ENCODE data around the gene HES5. TPM values are rescaled to one million over a fixed set of nuclear protein-coding genes. Genes with fewer than 3 reads are reported as not detected.

Gene HES5
- polyA plus RNA-seq, 1 donor from 2014 or later = 0.81 TPM

- no peaks in the 10 kb centered on the region for H3K9me2 ChIP-seq (ENCODE audit: insufficient read depth, low read length)
- no peak overlapping the region for H3K9ac ChIP-seq (ENCODE audit: low read length)
- H2AFZ ChIP-seq (ENCODE audit: low read depth, low read length) = no peak overlapping the region
- H3K27me3 ChIP-seq (ENCODE audit: insufficient read depth, low read depth, low read length) = no peaks in the 10 kb centered on the region
- H3K4me3 ChIP-seq (ENCODE audit: low read length) = no peak overlapping the region
- H3K27ac ChIP-seq (ENCODE audit: low read length) = no peak overlapping the region
- TF ChIP-seq POLR2AphosphoS5 (IDR thresholded peaks at IDR 0.05) (no peak), EP300 (conservative IDR thresholded peaks at IDR 0.05; ENCODE audit: poor library complexity, severe bottlenecking) (no peak), TAF1 (IDR thresholded peaks at IDR 0.05; ENCODE audit: low read depth) (no peak), RAD21 (conservative IDR thresholded peaks at IDR 0.05) (no peak), EZH2 (IDR thresholded peaks at IDR 0.05; ENCODE audit: borderline replicate concordance, insufficient read depth, low read length, poor library complexity, severe bottlenecking) (no peak), MXI1 (conservative IDR thresholded peaks at IDR 0.05; ENCODE audit: poor library complexity, severe bottlenecking) (no peak), SMC3 (conservative IDR thresholded peaks at IDR 0.05; ENCODE audit: poor library complexity) (no peak), REST (IDR thresholded peaks at IDR 0.05; ENCODE audit: borderline replicate concordance) (no peak)
- TF ChIP-seq, protein P1, sequence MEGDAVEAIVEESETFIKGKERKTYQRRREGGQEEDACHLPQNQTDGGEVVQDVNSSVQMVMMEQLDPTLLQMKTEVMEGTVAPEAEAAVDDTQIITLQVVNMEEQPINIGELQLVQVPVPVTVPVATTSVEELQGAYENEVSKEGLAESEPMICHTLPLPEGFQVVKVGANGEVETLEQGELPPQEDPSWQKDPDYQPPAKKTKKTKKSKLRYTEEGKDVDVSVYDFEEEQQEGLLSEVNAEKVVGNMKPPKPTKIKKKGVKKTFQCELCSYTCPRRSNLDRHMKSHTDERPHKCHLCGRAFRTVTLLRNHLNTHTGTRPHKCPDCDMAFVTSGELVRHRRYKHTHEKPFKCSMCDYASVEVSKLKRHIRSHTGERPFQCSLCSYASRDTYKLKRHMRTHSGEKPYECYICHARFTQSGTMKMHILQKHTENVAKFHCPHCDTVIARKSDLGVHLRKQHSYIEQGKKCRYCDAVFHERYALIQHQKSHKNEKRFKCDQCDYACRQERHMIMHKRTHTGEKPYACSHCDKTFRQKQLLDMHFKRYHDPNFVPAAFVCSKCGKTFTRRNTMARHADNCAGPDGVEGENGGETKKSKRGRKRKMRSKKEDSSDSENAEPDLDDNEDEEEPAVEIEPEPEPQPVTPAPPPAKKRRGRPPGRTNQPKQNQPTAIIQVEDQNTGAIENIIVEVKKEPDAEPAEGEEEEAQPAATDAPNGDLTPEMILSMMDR (IDR thresholded peaks at IDR 0.05; ENCODE audit: poor library complexity, severe bottlenecking) = no peak
- H3K36me3 ChIP-seq (ENCODE audit: insufficient read depth, low read length) = no peaks in the 10 kb centered on the region
- H3F3A ChIP-seq (ENCODE audit: insufficient read depth, low read length, poor library complexity, severe bottlenecking) = no peaks in the 10 kb centered on the region
- H4K20me1 ChIP-seq (ENCODE audit: insufficient read depth) = no peaks in the 10 kb centered on the region
- H3K9me3 ChIP-seq (ENCODE audit: low read length) = no peaks in the 10 kb centered on the region
- H3K79me2 ChIP-seq (replicated peaks; ENCODE audit: insufficient read depth, low read length) = no peaks in the 10 kb centered on the region
- no peak overlapping the region for H3K4me2 ChIP-seq (ENCODE audit: low read length)
Measured at GRCh38 chr1:2495546-2495945, 34.5 kb downstream of the HES5 start.

DNA sequence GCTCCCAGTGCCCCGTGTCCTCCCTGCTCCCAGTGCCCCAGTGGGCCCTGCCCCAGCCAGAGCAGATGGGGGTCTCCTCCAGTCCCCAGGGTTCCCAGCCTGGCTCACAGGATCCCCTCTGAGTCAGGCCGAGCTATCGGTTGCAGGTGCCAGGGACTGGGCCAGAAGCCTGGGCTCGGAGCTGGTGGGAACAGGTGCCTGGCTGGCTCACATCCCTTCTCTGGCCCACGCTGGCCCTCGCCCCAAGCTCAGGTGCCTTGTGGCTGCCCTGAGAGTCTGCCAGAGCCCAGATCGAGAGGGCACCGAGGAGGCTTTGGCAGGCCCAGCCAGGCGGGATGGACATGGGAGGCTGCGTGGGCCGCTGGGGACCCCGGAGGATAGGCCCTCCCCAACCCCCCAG, 35.0 kb downstream of the HES5 start:
- TF ChIP-seq EP300 (conservative IDR thresholded peaks at IDR 0.05; ENCODE audit: poor library complexity, severe bottlenecking) = no peak
- no peak for TF ChIP-seq POLR2AphosphoS5 (IDR thresholded peaks at IDR 0.05)
- TF ChIP-seq REST (IDR thresholded peaks at IDR 0.05; ENCODE audit: borderline replicate concordance) = no peak
- no peak for TF ChIP-seq EZH2 (IDR thresholded peaks at IDR 0.05; ENCODE audit: borderline replicate concordance, insufficient read depth, low read length, poor library complexity, severe bottlenecking)
- TF ChIP-seq, protein P1 (IDR thresholded peaks at IDR 0.05; ENCODE audit: poor library complexity, severe bottlenecking) = no peak
- no peak for TF ChIP-seq MXI1 (conservative IDR thresholded peaks at IDR 0.05; ENCODE audit: poor library complexity, severe bottlenecking)
- TF ChIP-seq TAF1 (IDR thresholded peaks at IDR 0.05; ENCODE audit: low read depth) = no peak
- no peak for TF ChIP-seq SMC3 (conservative IDR thresholded peaks at IDR 0.05; ENCODE audit: poor library complexity)
- no peak for TF ChIP-seq RAD21 (conservative IDR thresholded peaks at IDR 0.05)
- no peaks in the 10 kb centered on the region for H3K36me3 ChIP-seq (ENCODE audit: insufficient read depth, low read length)
- no peak overlapping the region for H2AFZ ChIP-seq (ENCODE audit: low read depth, low read length)
- no peak overlapping the region for H3K27ac ChIP-seq (ENCODE audit: low read length)
- H3K27me3 ChIP-seq (ENCODE audit: insufficient read depth, low read depth, low read length) = no peaks in the 10 kb centered on the region
- no peak overlapping the region for H3K9ac ChIP-seq (ENCODE audit: low read length)
- H3K9me2 ChIP-seq (ENCODE audit: insufficient read depth, low read length) = no peaks in the 10 kb centered on the region
- H3K4me3 ChIP-seq (ENCODE audit: low read length) = no peak overlapping the region
- H4K20me1 ChIP-seq (ENCODE audit: insufficient read depth) = no peaks in the 10 kb centered on the region
- H3K4me2 ChIP-seq (ENCODE audit: low read length) = no peak overlapping the region
- H3K9me3 ChIP-seq (ENCODE audit: low read length) = no peaks in the 10 kb centered on the region
- no peaks in the 10 kb centered on the region for H3K79me2 ChIP-seq (replicated peaks; ENCODE audit: insufficient read depth, low read length)
- no peaks in the 10 kb centered on the region for H3F3A ChIP-seq (ENCODE audit: insufficient read depth, low read length, poor library complexity, severe bottlenecking)
